Duodenal mucosa (tissue), 2 donors: ENCODE results near the gene C1QTNF9.
"Not testable (repeated sequence)": the region's sequence is repeated elsewhere in the genome, so short reads cannot be mapped to it uniquely, and the experiment has no call there.

Source experiments
- H3K27ac ChIP-seq: one replicate; pipeline ENCODE4 v1.7.0; 2013; ENCODE audit warnings: low read depth, low read length
- H3K27me3 ChIP-seq, 2 donors: one replicate each; pipeline ENCODE4 v1.7.0; 2013; ENCODE audit warnings: low read length in 2 of 2, control low read depth in 1 of 2; ENCODE audit not compliant: insufficient read depth in 2 of 2, control insufficient read depth in 1 of 2
- H3K36me3 ChIP-seq, 2 donors: one replicate each; pipeline ENCODE4 v1.7.0; 2013; ENCODE audit warnings: low read length in 2 of 2, control low read depth in 1 of 2; ENCODE audit not compliant: insufficient read depth in 2 of 2, control insufficient read depth in 1 of 2
- H3K4me1 ChIP-seq, 2 donors: one replicate each; pipeline ENCODE4 v1.7.0; 2013; ENCODE audit warnings: low read length in 2 of 2, control low read depth in 1 of 2; ENCODE audit not compliant: insufficient read depth in 2 of 2, control insufficient read depth in 1 of 2
- H3K4me3 ChIP-seq, 2 donors: one replicate each; pipeline ENCODE4 v1.7.0; 2013; ENCODE audit warnings: low read length in 2 of 2, low read depth in 1 of 2
- H3K9ac ChIP-seq, 2 donors: one replicate each; pipeline ENCODE4 v1.7.0; 2013; ENCODE audit warnings: low read length in 2 of 2, low read depth in 1 of 2
- H3K9me3 ChIP-seq, 2 donors: one replicate each; pipeline ENCODE4 v1.7.0; 2013; ENCODE audit warnings: low read length in 2 of 2, control low read depth in 1 of 2; ENCODE audit not compliant: control insufficient read depth in 1 of 2

The C1QTNF9 gene

DNA sequence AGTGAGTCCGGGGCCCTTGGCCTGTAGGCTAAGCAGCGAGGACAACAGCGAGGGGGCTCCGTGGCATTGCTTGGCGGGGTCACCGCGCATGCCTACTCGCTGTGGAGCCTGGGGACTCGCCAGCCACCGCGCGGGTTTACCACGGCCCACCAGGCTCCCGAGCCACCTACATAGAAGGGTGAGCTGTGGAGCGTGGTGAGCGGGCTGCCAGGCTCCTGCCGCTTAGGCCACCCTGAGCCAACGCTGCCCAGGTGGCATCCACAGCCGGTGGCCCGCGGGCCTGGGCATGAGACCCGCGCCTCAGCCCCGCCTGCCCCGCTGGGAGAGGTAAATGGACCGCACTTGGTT is 31.2 kb downstream of the C1QTNF9 start:
- Histone ChIP-seq H3K36me3 (no peaks in the 10 kb centered on the region), H3K27ac (no peak overlapping the region), H3K9ac (no peak overlapping the region), H3K4me1 (no peaks in the 10 kb centered on the region), H3K4me3 (no peak overlapping the region), H3K27me3 (no peaks in the 10 kb centered on the region), H3K9me3 (no peaks in the 10 kb centered on the region)

DNA sequence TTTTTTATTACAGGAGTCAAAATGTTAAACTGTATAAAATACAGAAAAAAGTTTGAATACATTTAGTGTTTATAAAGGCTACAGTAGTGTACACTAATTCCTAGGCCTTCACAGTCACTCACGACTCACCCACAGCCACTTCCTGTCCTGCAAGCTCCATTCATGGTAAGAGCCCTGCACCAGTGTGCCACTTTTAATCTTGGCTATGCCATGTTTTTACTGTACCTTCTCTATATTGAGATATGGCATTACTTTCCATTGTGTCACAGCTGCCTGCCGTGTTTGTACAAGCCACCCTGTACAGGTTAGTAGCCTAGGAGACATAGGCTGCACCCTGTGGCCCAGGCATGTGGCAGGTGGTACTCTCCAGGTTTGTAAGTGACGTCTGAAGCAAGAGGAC is 32.1 kb downstream of the C1QTNF9 start:
- H3K9ac ChIP-seq, result no peak overlapping the region

GRCh38 chr13:24348385-24348784 is 39.0 kb downstream of the C1QTNF9 start:
- no peaks in the 10 kb centered on the region for H3K9me3 ChIP-seq
- H3K36me3 ChIP-seq, result no peaks in the 10 kb centered on the region
- H3K4me1 ChIP-seq, result peaks cover 11 to 21% of the 10 kb centered on the region in 2 donors
- H3K4me3 ChIP-seq, result peak overlapping the region; percentile 22 to 40
- H3K9ac ChIP-seq, result peak overlapping the region; percentile 41 to 60
- H3K27me3 ChIP-seq, result no peaks in the 10 kb centered on the region
- H3K27ac ChIP-seq, result peak overlapping the region; percentile 93

More for the DNA sequence above, 32.1 kb downstream of the C1QTNF9 start:
- Histone ChIP-seq H3K4me1 (no peaks in the 10 kb centered on the region), H3K4me3 (no peak overlapping the region), H3K9me3 (no peaks in the 10 kb centered on the region), H3K36me3 (no peaks in the 10 kb centered on the region), H3K27ac (no peak overlapping the region), H3K27me3 (no peaks in the 10 kb centered on the region)

DNA sequence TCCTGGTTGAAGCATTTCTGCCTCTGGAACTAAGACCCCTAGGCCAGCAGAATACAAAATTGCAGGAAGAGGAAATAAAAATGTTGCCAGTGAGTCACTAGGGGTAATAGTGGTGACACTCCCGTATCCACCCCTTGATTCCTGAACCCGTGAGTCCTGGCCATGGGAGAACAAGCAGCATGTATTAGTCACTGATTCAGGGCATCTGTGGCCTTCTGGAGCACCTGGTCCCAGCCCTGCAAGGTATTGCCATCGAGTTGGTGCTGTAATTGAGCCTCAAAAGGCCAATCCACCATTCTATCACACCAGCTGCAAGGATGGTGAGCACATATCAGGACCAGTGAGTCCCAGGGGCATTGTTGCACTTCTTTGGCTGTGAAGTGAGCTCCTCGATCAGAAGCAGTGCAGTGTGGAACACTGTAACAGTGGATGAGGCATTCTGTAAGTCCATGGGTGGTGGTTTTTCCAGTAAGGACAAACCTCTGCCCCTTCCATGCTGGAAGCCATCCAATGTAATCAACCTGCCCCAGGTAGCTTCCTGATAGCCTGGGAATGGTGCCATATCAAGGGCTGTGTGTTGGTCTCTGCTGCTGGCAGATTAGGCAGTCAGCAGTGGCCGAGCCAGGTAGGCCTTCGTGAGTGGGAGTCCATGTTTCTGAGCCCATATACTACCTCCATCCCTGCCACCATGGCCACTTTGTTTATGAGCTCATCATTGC is 39.6 kb downstream of the C1QTNF9 start:
- Histone ChIP-seq H3K4me3 (peak overlapping the region; percentile 22 to 40), H3K4me1 (peaks cover 11 to 21% of the 10 kb centered on the region in 2 donors), H3K27ac (peak overlapping the region; percentile 93), H3K9me3 (no peaks in the 10 kb centered on the region), H3K27me3 (no peaks in the 10 kb centered on the region), H3K9ac (peak overlapping the region; percentile 41 to 60), H3K36me3 (no peaks in the 10 kb centered on the region)

- H3K27me3 ChIP-seq, H3K9ac ChIP-seq, H3K36me3 ChIP-seq, H3K4me3 ChIP-seq, H3K9me3 ChIP-seq, H3K27ac ChIP-seq: not testable (repeated sequence)
- peaks cover 11 to 21% of the 10 kb centered on the region in 2 donors for H3K4me1 ChIP-seq
Measured at GRCh38 chr13:24349778-24350664, 40.6 kb downstream of the C1QTNF9 start.

DNA sequence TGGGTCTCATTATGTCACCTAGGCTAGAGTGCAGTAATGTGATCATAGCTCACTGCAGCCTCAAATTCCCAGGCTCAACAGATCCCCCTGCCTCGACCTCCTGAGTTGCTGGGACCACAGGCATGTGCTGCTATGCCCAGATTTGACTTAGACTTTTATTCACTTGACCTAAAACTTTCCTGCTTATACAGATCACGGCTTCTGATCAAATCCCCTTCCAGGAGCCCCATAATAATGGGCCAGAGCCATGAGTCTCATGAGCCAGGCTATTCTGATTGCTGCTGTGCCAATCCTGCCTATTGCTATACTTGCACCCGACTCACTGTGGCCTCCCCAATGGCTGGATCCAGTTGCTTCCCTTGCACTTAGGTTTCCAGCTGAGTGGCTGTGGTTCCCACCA is 42.0 kb downstream of the C1QTNF9 start:
- H3K4me3 ChIP-seq, result no peak overlapping the region
- H3K27me3 ChIP-seq, result no peaks in the 10 kb centered on the region
- H3K9ac ChIP-seq, result no peak overlapping the region
- no peak overlapping the region for H3K27ac ChIP-seq
- no peaks in the 10 kb centered on the region for H3K36me3 ChIP-seq
- peaks cover 11 to 21% of the 10 kb centered on the region in 2 donors for H3K4me1 ChIP-seq
- no peaks in the 10 kb centered on the region for H3K9me3 ChIP-seq

GRCh38 chr13:24353736-24354135 is 44.4 kb downstream of the C1QTNF9 start:
- H3K4me3 ChIP-seq, result no peak overlapping the region
- H3K9ac ChIP-seq, result no peak overlapping the region
- H3K36me3 ChIP-seq, result no peaks in the 10 kb centered on the region
- H3K4me1 ChIP-seq, result peaks cover 11 to 16% of the 10 kb centered on the region in 2 donors
- no peaks in the 10 kb centered on the region for H3K27me3 ChIP-seq
- H3K27ac ChIP-seq, result no peak overlapping the region
- H3K9me3 ChIP-seq, result no peaks in the 10 kb centered on the region

DNA sequence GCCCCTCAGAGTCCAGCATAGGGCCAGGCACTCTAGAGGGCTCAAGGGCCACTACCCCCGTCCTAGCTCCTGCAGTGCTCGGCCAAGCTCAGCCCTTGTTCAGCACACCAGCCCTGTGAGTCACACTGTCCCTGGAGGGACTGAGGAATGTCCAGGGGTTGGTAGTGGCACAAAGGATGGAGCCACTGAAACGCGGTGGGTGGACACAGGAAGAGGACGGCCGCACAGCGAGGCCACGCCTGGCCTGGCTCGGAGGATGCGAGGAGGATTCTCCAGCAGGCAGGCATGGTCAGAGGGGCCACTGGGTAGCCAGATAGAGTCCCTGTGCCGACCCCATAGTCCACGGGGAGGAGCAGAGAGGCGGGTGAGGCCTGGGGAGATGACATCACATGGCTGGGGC is 45.7 kb downstream of the C1QTNF9 start:
- H3K9me3 ChIP-seq, result no peaks in the 10 kb centered on the region
- no peak overlapping the region for H3K27ac ChIP-seq
- H3K4me1 ChIP-seq, result peaks cover 2% of the 10 kb centered on the region in 2 donors
- H3K9ac ChIP-seq, result no peak overlapping the region
- H3K4me3 ChIP-seq, result no peak overlapping the region
- H3K27me3 ChIP-seq, result no peaks in the 10 kb centered on the region
- H3K36me3 ChIP-seq, result no peaks in the 10 kb centered on the region

GRCh38 chr13:24356270-24356669 is 46.9 kb downstream of the C1QTNF9 start:
- Histone ChIP-seq H3K27me3 (no peaks in the 10 kb centered on the region), H3K4me3 (no peak overlapping the region), H3K9ac (no peak overlapping the region), H3K9me3 (no peaks in the 10 kb centered on the region), H3K36me3 (no peaks in the 10 kb centered on the region), H3K27ac (no peak overlapping the region), H3K4me1 (no peaks in the 10 kb centered on the region)

GRCh38 chr13:24356837-24357236 is 47.5 kb downstream of the C1QTNF9 start:
- H3K27ac ChIP-seq, result no peak overlapping the region
- no peak overlapping the region for H3K4me3 ChIP-seq
- H3K36me3 ChIP-seq, result no peaks in the 10 kb centered on the region
- H3K9me3 ChIP-seq, result no peaks in the 10 kb centered on the region
- no peaks in the 10 kb centered on the region for H3K4me1 ChIP-seq
- H3K9ac ChIP-seq, result no peak overlapping the region
- H3K27me3 ChIP-seq, result no peaks in the 10 kb centered on the region
